Activated CD4-positive, CD25-positive, alpha-beta regulatory T cell treated with anti-CD3 and anti-CD28 coated beads, Interleukin-2, amount 50 U/mL, for 16 hours (primary cell): ENCODE results near the gene PIP4K2C.

ENCODE experiments used
- DNase-seq: peaks from one replicate; pipeline ENCODE4 v3.0.0-alpha.2; 2020; ENCODE audit warnings: low read depth, low spot score

Gene PIP4K2C

GRCh38 chr12:57590864-57591781 lies at the start of gene PIP4K2C:
PIP4K2C (plus strand) TSS chr12:57591192; CDS start chr12:57591290, 98 bp downstream.
- peak; percentile 52 for DNase-seq

- no peak for DNase-seq
Measured at GRCh38 chr12:57541717-57542116, 49.3 kb upstream of the PIP4K2C start.

- no peak for DNase-seq
Measured at GRCh38 chr12:57543581-57543980, 47.4 kb upstream of the PIP4K2C start.

GRCh38 chr12:57545809-57546437 lies 45.1 kb upstream of the PIP4K2C start:
- no peak for DNase-seq

- peak; percentile 83 for DNase-seq
Measured at GRCh38 chr12:57546438-57547287, 44.3 kb upstream of the PIP4K2C start, which contains the start of gene DCTN2. DCTN2 (minus strand) TSS chr12:57547192; CDS start chr12:57547063, 129 bp downstream.

GRCh38 chr12:57547288-57548012 lies 43.5 kb upstream of the PIP4K2C start:
- no peak for DNase-seq

- no peak for DNase-seq
Measured at GRCh38 chr12:57548013-57548315, 43.0 kb upstream of the PIP4K2C start.

GRCh38 chr12:57548488-57548887 lies 42.5 kb upstream of the PIP4K2C start:
- no peak for DNase-seq

GRCh38 chr12:57549203-57549908 lies 41.6 kb upstream of the PIP4K2C start:
- no peak for DNase-seq

- DNase-seq = peak; percentile 16
Measured at GRCh38 chr12:57549909-57550640, 40.9 kb upstream of the PIP4K2C start, which contains the start of gene KIF5A. KIF5A (plus strand) TSS chr12:57550044; CDS start chr12:57550272, 228 bp downstream.

- DNase-seq = no peak
Measured at GRCh38 chr12:57550641-57551549, 40.1 kb upstream of the PIP4K2C start.

GRCh38 chr12:57551637-57552305 lies 39.2 kb upstream of the PIP4K2C start:
- DNase-seq = no peak

GRCh38 chr12:57552306-57552651 lies 38.7 kb upstream of the PIP4K2C start:
- DNase-seq = no peak

- DNase-seq = no peak
Measured at GRCh38 chr12:57552835-57553313, 38.1 kb upstream of the PIP4K2C start.

GRCh38 chr12:57553343-57554202 lies 37.4 kb upstream of the PIP4K2C start:
- DNase-seq = no peak

GRCh38 chr12:57554453-57554852 lies 36.5 kb upstream of the PIP4K2C start:
- DNase-seq = no peak

- DNase-seq = no peak
Measured at GRCh38 chr12:57554897-57555296, 36.1 kb upstream of the PIP4K2C start.
